RWPE2 (cell line): ENCODE measurements around the gene COL4A6.

Experiments used
- ATAC-seq: fragments of 200-7000 bp; cut with Tn5 transposase; 3 replicates; pipeline ENCODE4 v1.9.1; 2021; ENCODE audit warnings: low read depth
- DNase-seq: peaks from one replicate; pipeline ENCODE4 v3.0.0-alpha.2; 2020; ENCODE audit warnings: low spot score
- H3K27ac ChIP-seq: fragments of 450-650 bp; 2 replicates; pipeline ENCODE4 v1.5.1; 2017; ENCODE audit warnings: mild to moderate bottlenecking; ENCODE audit not compliant: poor library complexity, severe bottlenecking
- H3K27me3 ChIP-seq: fragments of 250-450 bp; sonication (Bioruptor Pico); 2 replicates; pipeline ENCODE4 v1.5.1; 2021; ENCODE audit warnings: mild to moderate bottlenecking, moderate library complexity; ENCODE audit not compliant: insufficient read depth, poor library complexity, severe bottlenecking
- H3K36me3 ChIP-seq: fragments of 250-450 bp; sonication (Bioruptor Pico); 2 replicates; pipeline ENCODE4 v1.5.1; 2020; ENCODE audit warnings: low read depth, mild to moderate bottlenecking, moderate library complexity
- H3K4me1 ChIP-seq: fragments of 250-450 bp; sonication (Bioruptor Pico); 2 replicates; pipeline ENCODE4 v1.5.1; 2021; ENCODE audit warnings: mild to moderate bottlenecking, moderate library complexity; ENCODE audit not compliant: insufficient read depth, poor library complexity, severe bottlenecking
- H3K4me3 ChIP-seq: fragments of 250-450 bp; sonication (Bioruptor Pico); 2 replicates; pipeline ENCODE4 v1.5.1; 2021; ENCODE audit warnings: mild to moderate bottlenecking, moderate library complexity; ENCODE audit not compliant: severe bottlenecking
- H3K9me3 ChIP-seq: fragments of 250-450 bp; sonication (Bioruptor Pico); 2 replicates; pipeline ENCODE4 v1.5.1; 2021; ENCODE audit warnings: mild to moderate bottlenecking, moderate library complexity; ENCODE audit not compliant: severe bottlenecking
- CTCF ChIP-seq: fragments of 450-650 bp; IDR thresholded peaks from one replicate; pipeline ENCODE4 v1.5.1; 2017; ENCODE audit warnings: mild to moderate bottlenecking, moderate library complexity; ENCODE audit not compliant: poor library complexity, severe bottlenecking

COL4A6 gene

DNA sequence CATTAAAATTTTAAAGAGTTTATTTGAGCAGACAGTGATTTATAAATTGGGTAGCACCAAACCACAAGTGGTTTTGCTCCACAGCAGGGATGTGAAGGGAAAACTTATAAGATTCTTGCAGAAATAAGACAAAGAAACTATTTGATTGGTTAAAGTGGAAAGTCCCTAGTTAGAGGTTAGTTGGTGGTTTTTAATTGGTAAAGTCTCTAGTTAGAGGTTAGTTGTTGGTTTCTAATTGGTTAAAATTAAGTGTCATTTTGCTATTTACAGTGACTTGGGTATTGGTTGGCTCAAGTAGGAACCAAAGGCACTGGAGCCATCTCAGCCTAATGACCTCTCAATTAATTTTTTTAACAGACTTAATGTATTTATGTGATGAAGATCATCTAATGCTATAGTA is 323.7 kb downstream of the COL4A6 start:
- no peak overlapping the region for H3K27ac ChIP-seq
- H3K9me3 ChIP-seq = no peaks in the 10 kb centered on the region
- no peaks in the 10 kb centered on the region for H3K4me1 ChIP-seq
- no peaks in the 10 kb centered on the region for H3K36me3 ChIP-seq
- ATAC-seq = no peak
- no peak for TF ChIP-seq CTCF
- DNase-seq = no peak
- H3K27me3 ChIP-seq = no peaks in the 10 kb centered on the region
- H3K4me3 ChIP-seq = no peak overlapping the region
